ENCODE measurements around the gene TMTC1.

Gene TMTC1

DNA sequence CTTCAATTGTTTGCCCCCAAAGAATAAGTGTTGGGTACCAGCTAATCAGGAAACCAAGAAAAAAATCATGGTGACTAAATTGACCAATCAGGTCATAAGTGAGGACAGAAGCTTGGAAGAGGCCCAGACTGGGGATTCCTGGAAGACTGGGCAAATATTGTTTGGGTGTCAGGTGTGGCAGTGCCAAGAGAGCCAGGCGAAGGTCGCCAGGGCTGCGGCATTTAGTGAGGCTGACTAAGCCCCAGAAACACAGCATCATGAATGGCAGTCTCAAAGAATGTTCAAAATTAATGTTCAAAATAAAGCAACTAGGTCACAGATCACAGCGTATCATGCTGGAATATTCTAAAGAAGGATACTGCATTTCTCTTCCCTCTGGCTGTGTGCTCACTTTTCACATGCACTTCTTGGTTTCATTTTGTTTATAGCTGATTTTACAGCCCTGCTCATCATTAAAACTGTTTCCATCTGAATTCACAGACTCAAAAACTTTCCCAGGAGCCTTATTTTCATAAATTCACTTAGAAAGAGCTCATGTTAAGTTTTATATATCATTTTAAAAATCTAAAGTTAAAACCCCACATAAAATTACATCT, 201.0 kb downstream of the TMTC1 start:
- Histone ChIP-seq H3K9me3 (ENCODE audit: insufficient read depth, low read length) (no peaks in the 10 kb centered on the region), H3K36me3 (ENCODE audit: insufficient read depth, insufficient read length, low read length) (no peaks in the 10 kb centered on the region), H3K4me1 (ENCODE audit: insufficient read depth, insufficient read length) (peaks cover 2% of the 10 kb centered on the region), H3K9ac (ENCODE audit: insufficient read length, low read depth) (no peak overlapping the region), H3K4me3 (ENCODE audit: insufficient read length, low read depth) (no peak overlapping the region), H3K27me3 (ENCODE audit: insufficient read depth, insufficient read length) (no peaks in the 10 kb centered on the region)
- DNase-seq (ENCODE audit: low read depth, low spot score): no peak
- TF ChIP-seq ZNF274 (IDR thresholded peaks at IDR 0.05; ENCODE audit: low read depth, low read length): no peak
- TF ChIP-seq YY1 (IDR thresholded peaks at IDR 0.05; ENCODE audit: insufficient read depth, insufficient read length): no peak
- TF ChIP-seq SUZ12 (IDR thresholded peaks at IDR 0.05; ENCODE audit: extremely low read depth, insufficient read depth, insufficient read length): no peak

DNA sequence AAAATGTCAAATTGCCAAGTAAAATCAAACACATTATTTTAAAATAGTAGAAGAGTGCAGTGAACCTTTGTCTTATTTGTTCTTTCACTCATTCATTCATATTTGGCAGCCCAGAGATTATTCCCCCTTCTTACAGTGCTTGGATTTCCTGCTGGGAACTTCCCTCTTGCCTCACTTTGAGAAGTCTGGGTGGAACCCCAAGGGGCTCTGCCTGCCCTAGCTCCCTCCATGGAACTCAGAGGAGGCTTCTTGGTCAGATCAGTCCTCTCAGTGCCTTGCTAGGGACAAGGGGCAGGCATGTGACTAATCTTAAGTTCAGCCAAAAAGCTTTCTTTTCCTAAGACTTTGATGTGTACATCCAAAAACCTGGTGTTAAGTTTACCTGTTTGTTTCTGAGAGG, 201.6 kb downstream of the TMTC1 start:
- no peak for DNase-seq (ENCODE audit: low read depth, low spot score)
- TF ChIP-seq YY1 (IDR thresholded peaks at IDR 0.05; ENCODE audit: insufficient read depth, insufficient read length) (no peak), ZNF274 (IDR thresholded peaks at IDR 0.05; ENCODE audit: low read depth, low read length) (no peak), SUZ12 (IDR thresholded peaks at IDR 0.05; ENCODE audit: extremely low read depth, insufficient read depth, insufficient read length) (no peak)
- Histone ChIP-seq H3K9me3 (ENCODE audit: insufficient read depth, low read length) (no peaks in the 10 kb centered on the region), H3K9ac (ENCODE audit: insufficient read length, low read depth) (no peak overlapping the region), H3K4me1 (ENCODE audit: insufficient read depth, insufficient read length) (peaks cover 2% of the 10 kb centered on the region), H3K36me3 (ENCODE audit: insufficient read depth, insufficient read length, low read length) (no peaks in the 10 kb centered on the region), H3K27me3 (ENCODE audit: insufficient read depth, insufficient read length) (no peaks in the 10 kb centered on the region), H3K4me3 (ENCODE audit: insufficient read length, low read depth) (no peak overlapping the region)

DNA sequence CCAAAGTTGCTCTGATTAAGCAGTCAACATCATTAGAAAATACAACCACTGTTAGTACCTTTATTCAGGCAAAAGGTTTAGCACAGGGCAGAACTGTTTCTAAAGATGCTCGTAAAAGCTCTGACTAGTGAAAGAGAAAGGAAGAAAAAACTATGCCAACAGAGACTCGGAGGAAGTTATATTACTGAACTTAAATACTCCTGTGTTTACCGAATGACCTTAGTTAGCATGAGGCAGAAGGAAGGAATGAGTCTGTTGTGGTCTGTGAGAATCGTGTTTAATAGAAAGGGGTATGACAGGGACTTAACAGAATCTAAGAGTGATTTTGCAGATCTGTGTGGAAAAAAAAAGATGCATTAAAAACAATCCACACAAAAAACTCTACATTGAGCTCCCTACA, 202.1 kb downstream of the TMTC1 start:
- Histone ChIP-seq H3K4me1 (ENCODE audit: insufficient read depth, insufficient read length) (peaks cover 2% of the 10 kb centered on the region), H3K27me3 (ENCODE audit: insufficient read depth, insufficient read length) (no peaks in the 10 kb centered on the region), H3K9me3 (ENCODE audit: insufficient read depth, low read length) (no peaks in the 10 kb centered on the region), H3K4me3 (ENCODE audit: insufficient read length, low read depth) (no peak overlapping the region), H3K36me3 (ENCODE audit: insufficient read depth, insufficient read length, low read length) (no peaks in the 10 kb centered on the region), H3K9ac (ENCODE audit: insufficient read length, low read depth) (no peak overlapping the region)
- TF ChIP-seq SUZ12 (IDR thresholded peaks at IDR 0.05; ENCODE audit: extremely low read depth, insufficient read depth, insufficient read length): no peak
- TF ChIP-seq ZNF274 (IDR thresholded peaks at IDR 0.05; ENCODE audit: low read depth, low read length): no peak
- no peak for TF ChIP-seq YY1 (IDR thresholded peaks at IDR 0.05; ENCODE audit: insufficient read depth, insufficient read length)
- DNase-seq (ENCODE audit: low read depth, low spot score): no peak

DNA sequence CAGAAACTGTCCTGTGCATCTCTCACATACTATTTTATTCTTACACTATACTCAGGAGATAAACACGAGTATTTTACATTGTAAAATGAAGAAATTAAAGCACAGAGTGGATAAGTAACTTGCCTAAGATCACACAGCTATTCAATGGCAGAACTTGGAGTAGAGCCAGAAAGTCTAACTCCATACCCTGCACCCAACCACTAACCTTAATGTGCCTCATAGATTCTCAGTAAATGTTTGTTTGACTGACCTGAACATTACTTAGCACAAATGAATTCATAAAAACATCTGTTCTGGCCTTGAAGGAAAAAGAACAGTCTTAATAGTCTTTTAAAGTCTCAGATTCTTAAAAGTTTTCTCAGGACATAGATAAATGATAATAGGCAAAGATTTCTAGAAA, 202.8 kb downstream of the TMTC1 start:
- H3K9ac ChIP-seq (ENCODE audit: insufficient read length, low read depth): no peak overlapping the region
- peaks cover 2% of the 10 kb centered on the region for H3K4me1 ChIP-seq (ENCODE audit: insufficient read depth, insufficient read length)
- no peak overlapping the region for H3K4me3 ChIP-seq (ENCODE audit: insufficient read length, low read depth)
- H3K27me3 ChIP-seq (ENCODE audit: insufficient read depth, insufficient read length): no peaks in the 10 kb centered on the region
- DNase-seq (ENCODE audit: low read depth, low spot score): no peak
- H3K9me3 ChIP-seq (ENCODE audit: insufficient read depth, low read length): no peaks in the 10 kb centered on the region
- H3K36me3 ChIP-seq (ENCODE audit: insufficient read depth, insufficient read length, low read length): no peaks in the 10 kb centered on the region
- no peak for TF ChIP-seq SUZ12 (IDR thresholded peaks at IDR 0.05; ENCODE audit: extremely low read depth, insufficient read depth, insufficient read length)

DNA sequence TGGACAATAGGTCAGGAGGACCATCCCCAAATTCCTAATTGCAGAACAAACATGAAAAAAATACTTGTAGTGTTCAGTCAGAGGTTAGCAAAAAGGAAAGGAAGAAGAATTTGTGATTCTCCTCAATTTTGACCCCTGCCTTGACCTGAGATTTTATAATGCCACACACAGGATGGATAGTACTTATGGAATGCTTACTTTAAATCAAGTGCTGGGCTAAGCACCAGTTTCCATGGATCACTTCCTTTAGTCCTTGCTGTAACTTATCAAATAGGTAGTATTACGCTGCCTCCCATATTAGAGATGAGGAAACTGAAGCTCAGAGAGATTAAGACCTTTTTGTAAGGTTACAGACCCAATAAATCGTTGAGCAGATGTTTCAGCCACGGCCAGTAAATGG, 205.0 kb downstream of the TMTC1 start:
- no peak for DNase-seq (ENCODE audit: low read depth, low spot score)
- Histone ChIP-seq H3K9me3 (ENCODE audit: insufficient read depth, low read length) (no peaks in the 10 kb centered on the region), H3K9ac (ENCODE audit: insufficient read length, low read depth) (no peak overlapping the region), H3K4me1 (ENCODE audit: insufficient read depth, insufficient read length) (peaks cover 2% of the 10 kb centered on the region), H3K36me3 (ENCODE audit: insufficient read depth, insufficient read length, low read length) (no peaks in the 10 kb centered on the region), H3K4me3 (ENCODE audit: insufficient read length, low read depth) (no peak overlapping the region), H3K27me3 (ENCODE audit: insufficient read depth, insufficient read length) (no peaks in the 10 kb centered on the region)
- TF ChIP-seq SUZ12 (IDR thresholded peaks at IDR 0.05; ENCODE audit: extremely low read depth, insufficient read depth, insufficient read length) (no peak), ZNF274 (IDR thresholded peaks at IDR 0.05; ENCODE audit: low read depth, low read length) (no peak), YY1 (IDR thresholded peaks at IDR 0.05; ENCODE audit: insufficient read depth, insufficient read length) (no peak)

DNA sequence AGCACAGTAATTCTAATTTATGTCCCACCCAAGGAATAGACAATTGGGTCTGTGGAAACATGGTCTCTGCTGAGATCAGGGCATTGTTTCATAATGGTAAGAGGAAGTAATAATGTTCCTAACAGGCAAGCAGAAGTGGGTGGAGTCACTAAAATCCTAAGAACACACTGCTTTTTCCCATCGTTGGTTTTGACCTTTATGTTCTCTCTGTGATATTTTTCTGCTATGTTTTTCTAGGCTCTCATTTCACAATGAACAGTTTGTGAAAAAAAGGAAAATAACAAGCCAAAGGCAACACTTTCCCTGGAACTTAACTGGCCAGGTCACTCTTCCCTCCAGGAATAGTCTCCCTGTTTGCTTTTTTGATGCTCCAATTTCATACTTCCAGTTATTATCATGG, 205.7 kb downstream of the TMTC1 start:
- no peaks in the 10 kb centered on the region for H3K36me3 ChIP-seq (ENCODE audit: insufficient read depth, insufficient read length, low read length)
- no peak overlapping the region for H3K9ac ChIP-seq (ENCODE audit: insufficient read length, low read depth)
- H3K27me3 ChIP-seq (ENCODE audit: insufficient read depth, insufficient read length): no peaks in the 10 kb centered on the region
- no peak overlapping the region for H3K4me3 ChIP-seq (ENCODE audit: insufficient read length, low read depth)
- H3K4me1 ChIP-seq (ENCODE audit: insufficient read depth, insufficient read length): peaks cover 2% of the 10 kb centered on the region
- H3K9me3 ChIP-seq (ENCODE audit: insufficient read depth, low read length): no peaks in the 10 kb centered on the region
- DNase-seq (ENCODE audit: low read depth, low spot score): no peak
- TF ChIP-seq SUZ12 (IDR thresholded peaks at IDR 0.05; ENCODE audit: extremely low read depth, insufficient read depth, insufficient read length) (no peak), YY1 (IDR thresholded peaks at IDR 0.05; ENCODE audit: insufficient read depth, insufficient read length) (no peak), ZNF274 (IDR thresholded peaks at IDR 0.05; ENCODE audit: low read depth, low read length) (no peak)

DNA sequence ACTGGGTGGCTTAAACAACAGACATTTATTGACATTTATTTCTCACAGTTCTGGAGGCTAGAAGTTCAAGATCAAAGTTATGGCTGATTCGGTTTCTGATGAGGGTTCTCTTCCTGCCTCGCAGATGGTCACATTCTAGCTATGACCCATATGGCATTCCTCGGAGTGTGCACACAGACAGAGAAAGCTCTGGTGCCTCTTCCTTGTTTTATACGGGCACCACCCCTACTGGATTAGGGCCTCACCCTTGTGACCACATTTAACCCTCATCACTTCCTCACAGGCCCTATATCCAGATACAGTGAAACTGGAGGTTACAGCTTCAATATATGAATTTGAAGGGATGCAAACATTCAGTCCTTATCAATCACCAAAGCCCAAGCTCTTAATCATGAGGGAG, 209.2 kb downstream of the TMTC1 start:
- Histone ChIP-seq H3K4me3 (ENCODE audit: insufficient read length, low read depth) (no peak overlapping the region), H3K9me3 (ENCODE audit: insufficient read depth, low read length) (no peaks in the 10 kb centered on the region), H3K27me3 (ENCODE audit: insufficient read depth, insufficient read length) (no peaks in the 10 kb centered on the region), H3K36me3 (ENCODE audit: insufficient read depth, insufficient read length, low read length) (peaks cover 3% of the 10 kb centered on the region), H3K4me1 (ENCODE audit: insufficient read depth, insufficient read length) (no peaks in the 10 kb centered on the region), H3K9ac (ENCODE audit: insufficient read length, low read depth) (no peak overlapping the region)
- no peak for DNase-seq (ENCODE audit: low read depth, low spot score)
- no peak for TF ChIP-seq SUZ12 (IDR thresholded peaks at IDR 0.05; ENCODE audit: extremely low read depth, insufficient read depth, insufficient read length)
- TF ChIP-seq ZNF274 (IDR thresholded peaks at IDR 0.05; ENCODE audit: low read depth, low read length): no peak
- TF ChIP-seq YY1 (IDR thresholded peaks at IDR 0.05; ENCODE audit: insufficient read depth, insufficient read length): no peak
